ENCODE data around the gene SFR1. TPM values are rescaled to one million over a fixed set of nuclear protein-coding genes. Genes with fewer than 3 reads are reported as not detected.

SFR1 gene
- total and polyA plus RNA-seq, 2 experiments from 2014 or later = 8.7 to 10.0 TPM

DNA sequence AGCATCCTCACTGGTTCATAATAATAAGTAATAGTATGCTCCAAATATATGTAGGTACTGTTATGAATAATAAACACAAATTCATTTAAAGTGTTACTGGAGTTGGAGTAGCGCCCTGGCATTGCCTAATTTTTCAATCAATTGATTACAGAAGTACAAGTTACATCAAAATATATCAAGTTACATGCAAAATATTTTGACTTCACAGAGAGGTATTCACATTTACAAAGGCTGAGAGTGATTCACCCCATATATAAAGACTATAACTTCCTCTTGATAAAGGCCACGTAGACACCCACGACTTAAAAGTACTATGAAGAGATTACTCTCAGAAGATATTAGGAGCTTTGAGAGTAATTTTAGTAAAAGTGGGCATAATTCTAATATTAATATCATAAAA is 22.7 kb upstream of the SFR1 start:
- peak in 1 of 2 donors; percentile 27 for DNase-seq (ENCODE audit: low read depth in 1 of 2, low spot score in 1 of 2)

DNA sequence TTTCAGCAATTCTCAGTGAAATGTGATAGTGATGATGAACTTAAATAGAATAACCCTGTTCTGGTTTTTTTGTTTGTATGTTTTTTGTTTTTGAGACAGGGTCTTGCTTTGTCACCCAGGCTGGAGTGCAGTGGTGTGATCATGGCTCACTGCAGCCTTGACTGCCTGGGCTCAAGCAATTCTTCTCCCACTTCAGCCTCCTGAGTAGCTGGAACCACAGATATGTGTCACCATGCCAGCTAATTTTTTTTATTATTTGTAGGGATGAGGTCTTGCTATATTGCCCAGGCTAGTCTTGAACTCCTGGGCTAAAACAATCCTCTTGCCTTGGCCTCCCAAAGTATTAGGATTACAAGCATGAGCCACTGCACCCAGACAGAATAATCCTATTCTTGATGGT is 22.0 kb upstream of the SFR1 start:
- H3K4me1 ChIP-seq (ENCODE audit: low read depth) = no peaks in the 10 kb centered on the region
- DNase-seq (ENCODE audit: low read depth in 1 of 2, low spot score in 1 of 2) = peak in 1 of 2 donors; percentile 19
- no peak overlapping the region for H3K4me3 ChIP-seq
- H3K27ac ChIP-seq = no peak overlapping the region
- TF ChIP-seq, protein P1, sequence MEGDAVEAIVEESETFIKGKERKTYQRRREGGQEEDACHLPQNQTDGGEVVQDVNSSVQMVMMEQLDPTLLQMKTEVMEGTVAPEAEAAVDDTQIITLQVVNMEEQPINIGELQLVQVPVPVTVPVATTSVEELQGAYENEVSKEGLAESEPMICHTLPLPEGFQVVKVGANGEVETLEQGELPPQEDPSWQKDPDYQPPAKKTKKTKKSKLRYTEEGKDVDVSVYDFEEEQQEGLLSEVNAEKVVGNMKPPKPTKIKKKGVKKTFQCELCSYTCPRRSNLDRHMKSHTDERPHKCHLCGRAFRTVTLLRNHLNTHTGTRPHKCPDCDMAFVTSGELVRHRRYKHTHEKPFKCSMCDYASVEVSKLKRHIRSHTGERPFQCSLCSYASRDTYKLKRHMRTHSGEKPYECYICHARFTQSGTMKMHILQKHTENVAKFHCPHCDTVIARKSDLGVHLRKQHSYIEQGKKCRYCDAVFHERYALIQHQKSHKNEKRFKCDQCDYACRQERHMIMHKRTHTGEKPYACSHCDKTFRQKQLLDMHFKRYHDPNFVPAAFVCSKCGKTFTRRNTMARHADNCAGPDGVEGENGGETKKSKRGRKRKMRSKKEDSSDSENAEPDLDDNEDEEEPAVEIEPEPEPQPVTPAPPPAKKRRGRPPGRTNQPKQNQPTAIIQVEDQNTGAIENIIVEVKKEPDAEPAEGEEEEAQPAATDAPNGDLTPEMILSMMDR (IDR thresholded peaks at IDR 0.05; ENCODE audit: low read depth, low read length) = no peak
- no peaks in the 10 kb centered on the region for H3K36me3 ChIP-seq
- no peaks in the 10 kb centered on the region for H3K27me3 ChIP-seq
- H3K9me3 ChIP-seq (ENCODE audit: low read depth) = no peaks in the 10 kb centered on the region

More for the DNA sequence above, 22.7 kb upstream of the SFR1 start:
- H3K4me3 ChIP-seq = no peak overlapping the region
- no peaks in the 10 kb centered on the region for H3K36me3 ChIP-seq
- H3K9me3 ChIP-seq (ENCODE audit: low read depth) = no peaks in the 10 kb centered on the region
- H3K27me3 ChIP-seq = no peaks in the 10 kb centered on the region
- H3K4me1 ChIP-seq (ENCODE audit: low read depth) = no peaks in the 10 kb centered on the region
- TF ChIP-seq, protein P1 (IDR thresholded peaks at IDR 0.05; ENCODE audit: low read depth, low read length) = no peak
- no peak overlapping the region for H3K27ac ChIP-seq

- TF ChIP-seq, protein P1 (IDR thresholded peaks at IDR 0.05; ENCODE audit: low read depth, low read length) = no peak
- Histone ChIP-seq H3K27ac (no peak overlapping the region), H3K9me3 (ENCODE audit: low read depth) (no peaks in the 10 kb centered on the region), H3K4me3 (no peak overlapping the region), H3K36me3 (no peaks in the 10 kb centered on the region), H3K27me3 (no peaks in the 10 kb centered on the region), H3K4me1 (ENCODE audit: low read depth) (no peaks in the 10 kb centered on the region)
- DNase-seq (ENCODE audit: low read depth in 1 of 2, low spot score in 1 of 2) = no peak
Observed at GRCh38 chr10:104100795-104101194, 21.2 kb upstream of the SFR1 start.

DNA sequence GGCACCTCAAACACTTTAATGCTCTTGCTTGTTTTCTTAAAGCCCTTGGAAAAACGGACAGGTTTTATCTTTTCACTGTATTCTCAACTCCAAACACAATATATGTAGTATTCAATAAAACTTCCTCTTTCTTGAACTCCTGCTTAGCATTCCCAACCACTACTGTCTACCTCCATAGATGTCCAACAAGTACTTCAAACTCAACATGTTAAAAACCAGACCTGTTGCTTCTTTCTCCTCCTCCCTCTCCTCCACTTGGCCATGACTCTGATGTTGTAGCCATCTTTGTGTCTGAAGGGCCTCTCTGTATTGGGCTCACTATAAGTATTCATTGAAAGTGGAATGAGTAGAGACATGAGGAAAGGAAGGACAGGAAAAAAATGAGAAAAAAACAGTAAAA is 20.1 kb upstream of the SFR1 start:
- Histone ChIP-seq H3K27ac (no peak overlapping the region), H3K9me3 (ENCODE audit: low read depth) (no peaks in the 10 kb centered on the region), H3K4me3 (no peak overlapping the region), H3K27me3 (no peaks in the 10 kb centered on the region), H3K36me3 (no peaks in the 10 kb centered on the region), H3K4me1 (ENCODE audit: low read depth) (no peaks in the 10 kb centered on the region)
- no peak for DNase-seq (ENCODE audit: low read depth in 1 of 2, low spot score in 1 of 2)
- TF ChIP-seq, protein P1 (IDR thresholded peaks at IDR 0.05; ENCODE audit: low read depth, low read length) = no peak

DNA sequence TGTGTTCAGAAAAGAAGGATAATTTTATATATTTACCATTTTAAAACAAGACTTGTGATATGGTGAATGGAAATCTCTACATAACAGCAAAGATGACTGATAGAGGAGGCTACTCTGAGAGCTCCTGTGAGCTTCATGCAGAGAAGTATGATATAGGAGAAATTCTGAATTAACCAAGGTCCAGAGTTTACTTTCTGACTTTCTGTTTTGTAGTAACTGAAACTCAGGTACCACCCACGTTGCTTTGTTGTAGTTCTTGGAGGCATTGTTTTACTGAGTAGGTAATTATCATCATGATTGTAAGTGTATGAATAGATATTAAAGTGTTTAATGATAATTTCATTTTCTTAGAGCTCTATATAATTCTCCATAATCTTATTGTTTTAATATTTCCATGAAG is 18.0 kb upstream of the SFR1 start:
- TF ChIP-seq, protein P1 (IDR thresholded peaks at IDR 0.05; ENCODE audit: low read depth, low read length) = no peak
- H3K4me1 ChIP-seq (ENCODE audit: low read depth) = no peaks in the 10 kb centered on the region
- no peaks in the 10 kb centered on the region for H3K36me3 ChIP-seq
- H3K4me3 ChIP-seq = no peak overlapping the region
- no peak for DNase-seq (ENCODE audit: low read depth in 1 of 2, low spot score in 1 of 2)
- H3K9me3 ChIP-seq (ENCODE audit: low read depth) = no peaks in the 10 kb centered on the region
- no peak overlapping the region for H3K27ac ChIP-seq
- H3K27me3 ChIP-seq = no peaks in the 10 kb centered on the region

- Histone ChIP-seq H3K27ac (no peak overlapping the region), H3K4me3 (no peak overlapping the region), H3K36me3 (no peaks in the 10 kb centered on the region), H3K4me1 (ENCODE audit: low read depth) (no peaks in the 10 kb centered on the region), H3K27me3 (no peaks in the 10 kb centered on the region), H3K9me3 (ENCODE audit: low read depth) (no peaks in the 10 kb centered on the region)
- TF ChIP-seq, protein P1 (IDR thresholded peaks at IDR 0.05; ENCODE audit: low read depth, low read length) = no peak
- DNase-seq (ENCODE audit: low read depth in 1 of 2, low spot score in 1 of 2) = no peak
Observed at GRCh38 chr10:104104418-104104817, 17.6 kb upstream of the SFR1 start.

Measured in cardiac muscle cell (in vitro differentiated cells and primary cell).